Activated naive CD4-positive, alpha-beta T cell treated with anti-CD3 and anti-CD28 coated beads for 36 hours (primary cell): Measurements from ENCODE around the gene CD160. TPM values are rescaled to one million over a fixed set of nuclear protein-coding genes. Genes with fewer than 3 reads are reported as not detected.
A peak's percentile ranks its signal among the peaks of the same experiment; 100 is the strongest.
"Not testable (repeated sequence)": the region's sequence is repeated elsewhere in the genome, so short reads cannot be mapped to it uniquely, and the experiment has no call there.

ENCODE experiments used
- CTCF ChIA-PET: fragments of 350-600 bp; sonication (Branson Sonifier 250); formaldehyde crosslinking; loops from one replicate; lab custom pipeline; 2021; ENCODE audit warnings: antibody characterized with exemption; lab: Charles Lee
- DNase-seq: peaks from one replicate; pipeline ENCODE4 v3.0.0-alpha.2; 2020
- H3K27ac Mint-ChIP-seq: one replicate; pipeline ENCODE4 v1.8.0; 2021; ENCODE audit warnings: mild to moderate bottlenecking, mixed read lengths
- H3K27me3 Mint-ChIP-seq: one replicate; pipeline ENCODE4 v1.8.0; 2021; ENCODE audit warnings: low read depth, mixed read lengths
- H3K36me3 Mint-ChIP-seq: one replicate; pipeline ENCODE4 v1.8.0; 2021; ENCODE audit warnings: low read depth, mixed read lengths
- H3K4me1 Mint-ChIP-seq: one replicate; pipeline ENCODE4 v1.8.0; 2021; ENCODE audit warnings: low read depth, mixed read lengths
- H3K4me3 Mint-ChIP-seq: one replicate; pipeline ENCODE4 v1.8.0; 2021; ENCODE audit warnings: mild to moderate bottlenecking, moderate library complexity, mixed read lengths
- H3K9me3 Mint-ChIP-seq: one replicate; pipeline ENCODE4 v1.8.0; 2021; ENCODE audit warnings: mixed read lengths
- intact Hi-C: fragments of 100-400 bp; cut with micrococcal nuclease; formaldehyde crosslinking; loops from one replicate; pipeline ENCODE4 v1.15.1; 2023
- total RNA-seq, 2 experiments: library from RNA; stranded (reverse); gene quantifications; one replicate each; pipeline ENCODE4 v1.2.3, GENCODE V29; 2021

The CD160 gene
- total RNA-seq, 2 experiments from 2014 or later: not detected

DNA sequence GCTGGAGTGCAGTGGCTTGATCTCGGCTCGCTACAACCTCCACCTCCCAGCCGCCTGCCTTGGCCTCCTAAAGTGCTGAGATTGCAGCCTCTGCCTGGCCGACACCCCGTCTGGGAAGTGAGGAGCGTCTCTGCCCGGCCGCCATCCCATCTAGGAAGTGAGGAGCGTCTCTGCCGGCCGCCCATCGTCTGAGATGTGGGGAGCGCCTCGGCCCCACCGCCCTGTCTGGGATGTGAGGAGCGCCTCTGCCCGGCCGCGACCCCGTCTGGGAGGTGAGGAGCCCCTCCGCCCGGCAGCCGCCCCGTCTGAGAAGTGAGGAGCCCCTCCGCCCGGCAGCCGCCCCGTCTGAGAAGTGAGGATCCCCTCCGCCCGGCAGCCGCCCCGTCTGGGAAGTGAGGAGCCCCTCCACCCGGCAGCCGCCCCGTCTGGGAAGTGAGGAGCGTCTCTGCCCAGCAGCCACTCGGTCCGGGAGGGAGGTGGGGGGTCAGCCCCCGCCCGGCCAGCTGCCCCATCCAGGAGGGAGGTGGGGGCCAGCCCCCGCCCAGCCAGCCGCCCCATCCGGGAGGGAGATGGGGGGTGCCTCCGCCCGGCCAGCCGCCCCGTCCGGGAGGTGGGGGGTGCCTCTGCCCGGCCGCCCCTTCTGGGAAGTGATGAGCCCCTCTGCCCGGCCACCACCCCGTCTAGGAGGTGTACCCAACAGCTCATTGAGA is 45.1 kb downstream of the CD160 start:
- H3K36me3 Mint-ChIP-seq: peaks cover 27% of the 10 kb centered on the region

DNA sequence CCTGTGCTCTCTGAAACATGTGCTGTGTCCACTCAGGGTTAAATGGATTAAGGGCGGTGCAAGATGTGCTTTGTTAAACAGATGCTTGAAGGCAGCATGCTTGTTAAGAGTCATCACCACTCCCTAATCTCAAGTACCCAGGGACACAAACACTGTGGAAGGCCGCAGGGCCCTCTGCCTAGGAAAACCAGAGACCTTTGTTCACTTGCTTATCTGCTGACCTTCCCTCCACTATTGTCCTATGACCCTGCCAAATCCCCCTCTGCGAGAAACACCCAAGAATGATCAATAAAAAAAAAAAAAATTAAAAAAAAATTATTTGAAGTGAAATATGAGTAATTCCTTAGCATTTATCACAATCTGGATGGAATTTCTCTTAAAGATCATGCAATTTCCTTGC is 45.8 kb downstream of the CD160 start:
- not testable (repeated sequence) for H3K4me1 Mint-ChIP-seq, DNase-seq
- peaks cover 25% of the 10 kb centered on the region for H3K36me3 Mint-ChIP-seq

More for the DNA sequence above, 45.1 kb downstream of the CD160 start:
- H3K4me3 Mint-ChIP-seq, H3K4me1 Mint-ChIP-seq, H3K27me3 Mint-ChIP-seq, H3K9me3 Mint-ChIP-seq, DNase-seq, intact Hi-C loops, H3K27ac Mint-ChIP-seq: not testable (repeated sequence)
- CTCF ChIA-PET: interaction anchor here (0.6 kb wide), 1 partner anchor 60 kb away, joined by 3 read pairs; no protein-coding TSS in a partner anchor

GRCh38 chr1:145765585-145766360 is 46.5 kb downstream of the CD160 start:
- H3K27ac Mint-ChIP-seq, H3K9me3 Mint-ChIP-seq, intact Hi-C loops, DNase-seq, H3K4me3 Mint-ChIP-seq, CTCF ChIA-PET, H3K4me1 Mint-ChIP-seq, H3K27me3 Mint-ChIP-seq: not testable (repeated sequence)
- H3K36me3 Mint-ChIP-seq: peaks cover 21% of the 10 kb centered on the region

More for the DNA sequence above, 45.8 kb downstream of the CD160 start:
- CTCF ChIA-PET, H3K4me3 Mint-ChIP-seq, intact Hi-C loops, H3K9me3 Mint-ChIP-seq, H3K27me3 Mint-ChIP-seq, H3K27ac Mint-ChIP-seq: not testable (repeated sequence)

GRCh38 chr1:145766926-145767325 is 47.6 kb downstream of the CD160 start:
- intact Hi-C loops, H3K4me3 Mint-ChIP-seq, H3K27me3 Mint-ChIP-seq, CTCF ChIA-PET, H3K27ac Mint-ChIP-seq, H3K4me1 Mint-ChIP-seq, H3K9me3 Mint-ChIP-seq, DNase-seq: not testable (repeated sequence)
- peaks cover 17% of the 10 kb centered on the region for H3K36me3 Mint-ChIP-seq

DNA sequence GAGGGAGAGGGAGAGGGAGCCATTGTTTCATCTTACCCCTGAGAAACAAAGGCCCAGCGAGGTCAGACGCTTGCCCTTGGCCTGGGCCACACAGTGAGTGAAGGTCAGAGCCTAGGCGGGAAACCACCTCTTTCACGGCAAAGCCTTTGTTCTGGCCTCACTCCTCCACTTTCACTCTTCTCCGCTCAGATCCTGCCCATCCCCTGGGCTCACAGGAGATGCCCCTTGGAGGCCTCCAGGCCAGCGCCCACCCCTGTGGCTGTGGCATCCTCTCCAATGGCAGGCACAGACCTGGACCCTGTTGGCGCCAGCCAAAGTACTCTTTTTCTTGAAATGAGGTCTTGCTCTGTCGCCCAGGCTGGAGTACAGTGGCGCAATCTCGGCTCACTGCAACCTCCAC is 48.7 kb downstream of the CD160 start:
- CTCF ChIA-PET: not testable (repeated sequence)

DNA sequence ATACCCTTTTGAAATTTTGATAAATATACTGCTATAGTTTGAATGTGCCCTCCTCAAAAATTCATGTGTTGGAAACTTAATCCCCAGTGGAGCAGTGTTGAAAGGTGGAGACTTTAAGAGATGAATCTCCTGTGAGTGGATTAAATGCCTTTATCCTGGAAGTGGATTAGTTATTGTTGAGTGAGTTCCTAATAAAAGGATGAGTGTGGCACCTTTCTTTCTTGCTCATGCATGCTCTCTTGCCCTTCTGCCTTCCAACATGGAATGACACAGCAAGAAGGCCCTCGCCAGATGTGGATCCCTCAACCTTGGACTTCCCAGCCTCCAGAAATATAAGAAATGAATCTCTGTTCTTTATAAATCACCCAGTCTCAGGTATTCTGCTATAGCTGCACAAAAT is 51.8 kb downstream of the CD160 start:
- H3K4me1 Mint-ChIP-seq: peaks cover 12% of the 10 kb centered on the region

More for the DNA sequence above, 48.7 kb downstream of the CD160 start:
- H3K9me3 Mint-ChIP-seq, DNase-seq, intact Hi-C loops, H3K4me1 Mint-ChIP-seq, H3K27ac Mint-ChIP-seq, H3K27me3 Mint-ChIP-seq, H3K4me3 Mint-ChIP-seq: not testable (repeated sequence)
- H3K36me3 Mint-ChIP-seq: peaks cover 15% of the 10 kb centered on the region

GRCh38 chr1:145773423-145773822 is 54.1 kb downstream of the CD160 start:
- H3K27me3 Mint-ChIP-seq: no peaks in the 10 kb centered on the region
- peaks cover 12% of the 10 kb centered on the region for H3K4me1 Mint-ChIP-seq
- H3K27ac Mint-ChIP-seq: peak overlapping the region; percentile 47
- no peaks in the 10 kb centered on the region for H3K9me3 Mint-ChIP-seq
- peaks cover 6% of the 10 kb centered on the region for H3K36me3 Mint-ChIP-seq
- intact Hi-C loops: no loop called here
- DNase-seq: no peak
- no peak overlapping the region for H3K4me3 Mint-ChIP-seq
- CTCF ChIA-PET: interaction anchor here (0.6 to 1.6 kb wide), 4 partner anchors 15 to 136 kb away, joined by 3 to 4 read pairs (median 3); partner anchors contain the start of gene ITGA10

More for the DNA sequence above, 51.8 kb downstream of the CD160 start:
- DNase-seq: no peak
- Mint-ChIP-seq H3K27ac (no peak overlapping the region), H3K27me3 (no peaks in the 10 kb centered on the region), H3K36me3 (peaks cover 12% of the 10 kb centered on the region), H3K9me3 (no peaks in the 10 kb centered on the region), H3K4me3 (no peak overlapping the region)
- CTCF ChIA-PET: no interaction called here
- intact Hi-C loops: no loop called here

DNA sequence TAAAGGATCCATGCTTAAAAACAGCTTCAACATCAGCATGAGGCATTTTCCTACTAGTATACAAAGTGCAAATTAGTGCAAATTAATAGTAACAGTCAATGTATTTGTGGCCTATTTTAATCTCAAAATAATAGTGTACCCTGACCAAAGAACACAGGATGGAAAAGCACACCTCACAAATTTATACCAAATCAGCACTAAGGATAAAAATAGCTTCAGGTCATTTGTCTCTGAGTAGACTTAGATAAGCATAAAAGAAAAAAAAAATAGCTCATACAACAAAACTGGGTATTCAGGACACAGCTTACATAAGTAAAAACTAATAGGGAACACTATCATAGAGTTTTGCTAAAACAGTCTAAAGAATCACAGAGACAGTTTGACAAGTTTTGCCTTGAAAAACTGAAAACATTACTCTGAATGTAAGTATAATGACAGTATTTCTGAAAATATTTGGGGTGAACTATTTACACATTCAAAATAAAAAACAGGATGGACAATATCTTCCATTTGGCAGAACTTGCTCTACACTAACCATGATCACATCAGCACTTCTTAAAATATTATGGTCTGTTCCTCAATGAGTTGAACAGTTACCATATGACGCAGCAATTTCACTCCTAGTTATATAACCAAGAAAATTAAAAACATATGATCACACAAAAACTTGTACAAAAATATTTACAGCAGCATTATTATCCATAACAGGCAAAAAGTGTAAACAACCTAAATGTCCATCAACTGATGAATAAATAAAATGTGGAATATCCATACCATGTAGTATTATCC is 58.3 kb downstream of the CD160 start:
- Mint-ChIP-seq H3K27ac (no peak overlapping the region), H3K4me1 (peaks cover 14% of the 10 kb centered on the region), H3K4me3 (no peak overlapping the region), H3K9me3 (no peaks in the 10 kb centered on the region), H3K27me3 (no peaks in the 10 kb centered on the region), H3K36me3 (peaks cover 3% of the 10 kb centered on the region)
- intact Hi-C loops: no loop called here
- no peak for DNase-seq
- CTCF ChIA-PET: no interaction called here

DNA sequence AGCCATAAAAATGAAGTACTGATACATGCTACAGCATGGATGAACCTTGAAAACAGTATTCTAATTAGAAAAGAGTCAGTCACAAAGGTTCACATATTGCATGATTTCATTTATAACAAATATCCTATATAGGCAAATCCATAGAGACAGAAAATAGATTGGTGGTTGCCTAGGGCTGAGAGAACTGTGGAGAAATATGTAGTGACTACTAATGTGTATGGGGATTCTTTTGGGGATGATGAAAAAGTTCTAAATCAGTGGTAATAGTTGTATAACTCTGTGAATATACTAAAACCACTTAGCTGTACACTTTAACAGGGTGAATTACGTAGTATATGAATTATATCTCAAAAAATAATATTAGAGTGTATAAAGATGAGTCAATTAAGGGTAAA is 58.8 kb downstream of the CD160 start:
- CTCF ChIA-PET: no interaction called here
- no peak overlapping the region for H3K4me3 Mint-ChIP-seq

GRCh38 chr1:145782272-145783099 is 63.2 kb downstream of the CD160 start:
- Mint-ChIP-seq H3K27ac (no peak overlapping the region), H3K4me1 (peaks cover 30% of the 10 kb centered on the region), H3K36me3 (peaks cover 3% of the 10 kb centered on the region), H3K9me3 (no peaks in the 10 kb centered on the region), H3K4me3 (no peak overlapping the region), H3K27me3 (no peaks in the 10 kb centered on the region)
- CTCF ChIA-PET: interaction anchor here (0.6 to 1.5 kb wide), 3 partner anchors 24 to 288 kb away, joined by 3 to 5 read pairs (median 4); no protein-coding TSS in a partner anchor
- DNase-seq: no peak
- intact Hi-C loops: no loop called here

More for the DNA sequence above, 58.8 kb downstream of the CD160 start:
- H3K27me3 Mint-ChIP-seq: no peaks in the 10 kb centered on the region
- intact Hi-C loops: no loop called here
- no peak for DNase-seq
- peaks cover under 1% of the 10 kb centered on the region for H3K36me3 Mint-ChIP-seq
- H3K27ac Mint-ChIP-seq: no peak overlapping the region
- H3K9me3 Mint-ChIP-seq: no peaks in the 10 kb centered on the region
- peaks cover 14% of the 10 kb centered on the region for H3K4me1 Mint-ChIP-seq

GRCh38 chr1:145784409-145784808 is 65.1 kb downstream of the CD160 start:
- CTCF ChIA-PET: interaction anchor here (1.2 kb wide), 1 partner anchor 61 kb away, joined by 3 read pairs; the partner anchor contains the start of gene NUDT17
- Mint-ChIP-seq H3K4me3 (no peak overlapping the region), H3K27me3 (no peaks in the 10 kb centered on the region), H3K4me1 (peaks cover 33% of the 10 kb centered on the region), H3K36me3 (peaks cover 9% of the 10 kb centered on the region), H3K27ac (no peak overlapping the region), H3K9me3 (no peaks in the 10 kb centered on the region)
- DNase-seq: no peak
- intact Hi-C loops: no loop called here
